HG03064 (cell line): ENCODE measurements around the gene ATF5.
"Not testable (repeated sequence)": the region's sequence is repeated elsewhere in the genome, so short reads cannot be mapped to it uniquely, and the experiment has no call there.

Experiments
- ATAC-seq: cut with Tn5 transposase; IDR thresholded peaks from one replicate; pipeline ENCODE4 v1.9.1; 2021; ENCODE audit warnings: low read depth; ENCODE audit not compliant: unreplicated experiment

ATF5 gene

DNA sequence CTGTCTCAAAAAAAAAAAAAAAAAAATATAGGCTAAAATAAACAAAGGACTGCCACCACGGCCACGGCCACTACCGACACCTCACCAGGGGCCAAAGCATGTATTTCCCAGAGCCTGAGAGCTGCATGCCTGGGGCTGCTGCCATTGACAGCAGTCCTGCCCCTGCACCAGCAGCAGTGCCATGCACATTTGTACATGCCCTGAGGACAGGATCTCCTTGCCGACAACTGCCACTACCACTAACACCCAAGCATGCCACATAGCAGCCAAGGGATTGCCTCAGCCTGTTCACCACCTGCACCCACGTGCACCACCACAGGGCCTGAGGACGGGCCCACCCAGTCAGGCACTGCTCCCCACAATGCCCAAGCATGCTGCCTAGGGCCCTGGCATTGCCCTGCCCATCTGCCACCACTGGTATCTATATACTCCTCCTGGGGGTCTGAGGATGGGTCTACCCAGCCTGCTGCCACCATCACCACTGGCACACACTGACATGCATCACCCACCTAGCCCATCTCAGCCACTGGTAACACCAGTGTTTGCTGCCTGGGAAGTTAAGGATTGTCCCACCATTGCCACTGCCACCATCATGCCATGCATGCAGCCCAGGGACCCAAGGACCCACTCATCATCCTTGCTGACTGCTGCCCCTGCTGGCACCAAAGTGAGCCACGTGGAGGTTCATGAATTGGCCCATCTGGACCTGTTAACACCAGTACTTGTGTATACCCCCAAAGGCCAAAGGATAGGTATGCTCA, 10.9 kb downstream of the ATF5 start:
- no peak for ATAC-seq

DNA sequence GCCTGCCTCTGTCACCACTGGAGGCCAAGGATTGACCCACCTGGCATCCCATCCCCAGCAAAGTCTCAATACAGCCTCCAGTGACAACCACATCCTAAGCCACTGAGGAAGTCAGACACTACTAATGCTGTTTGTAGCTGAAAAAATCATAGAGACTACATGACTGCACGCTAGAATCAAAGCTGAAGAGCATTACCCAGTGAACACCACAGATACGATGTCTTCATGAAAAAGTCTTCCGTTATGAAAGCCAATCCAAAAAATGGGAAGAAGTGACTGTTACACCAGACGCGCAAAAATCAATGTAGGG, 11.4 kb downstream of the ATF5 start:
- ATAC-seq = no peak

DNA sequence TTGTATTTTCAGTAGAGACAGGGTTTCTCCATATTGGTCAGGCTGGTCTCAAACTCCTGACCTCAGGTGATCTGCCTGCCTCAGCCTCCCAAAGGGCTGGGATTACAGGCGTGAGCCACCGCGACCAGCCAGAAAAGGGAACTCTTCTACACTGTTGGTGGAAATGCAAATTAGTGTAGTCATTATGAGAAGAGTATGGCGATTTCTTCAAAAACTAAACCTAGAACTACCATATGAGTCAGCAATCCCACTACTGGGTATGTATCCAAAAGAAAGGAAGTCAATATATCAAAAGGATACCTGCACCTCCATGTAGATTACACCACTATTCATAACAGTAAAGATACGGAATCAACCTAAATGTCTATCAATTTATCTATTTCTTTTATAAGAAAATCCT, 15.6 kb downstream of the ATF5 start:
- ATAC-seq = not testable (repeated sequence)

DNA sequence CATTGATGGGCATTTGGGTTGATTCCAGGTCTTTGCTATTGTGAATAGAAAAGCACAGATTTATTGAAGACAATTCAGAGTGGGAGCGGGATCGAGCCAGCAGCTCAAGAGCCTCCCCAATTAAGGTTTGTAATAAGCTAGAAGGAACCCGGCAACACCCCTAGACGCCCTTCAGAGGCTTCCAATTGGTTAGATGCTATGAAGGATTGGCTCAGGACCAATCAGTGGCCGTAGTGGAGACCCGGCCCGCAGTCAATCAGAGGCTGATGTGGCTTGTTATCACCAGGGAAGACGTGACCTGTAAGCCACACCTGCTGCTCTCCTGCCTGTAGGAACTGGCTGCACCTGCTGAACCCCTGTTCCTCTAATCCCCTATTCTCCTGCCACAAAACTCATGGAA, 17.4 kb downstream of the ATF5 start:
- no peak for ATAC-seq

DNA sequence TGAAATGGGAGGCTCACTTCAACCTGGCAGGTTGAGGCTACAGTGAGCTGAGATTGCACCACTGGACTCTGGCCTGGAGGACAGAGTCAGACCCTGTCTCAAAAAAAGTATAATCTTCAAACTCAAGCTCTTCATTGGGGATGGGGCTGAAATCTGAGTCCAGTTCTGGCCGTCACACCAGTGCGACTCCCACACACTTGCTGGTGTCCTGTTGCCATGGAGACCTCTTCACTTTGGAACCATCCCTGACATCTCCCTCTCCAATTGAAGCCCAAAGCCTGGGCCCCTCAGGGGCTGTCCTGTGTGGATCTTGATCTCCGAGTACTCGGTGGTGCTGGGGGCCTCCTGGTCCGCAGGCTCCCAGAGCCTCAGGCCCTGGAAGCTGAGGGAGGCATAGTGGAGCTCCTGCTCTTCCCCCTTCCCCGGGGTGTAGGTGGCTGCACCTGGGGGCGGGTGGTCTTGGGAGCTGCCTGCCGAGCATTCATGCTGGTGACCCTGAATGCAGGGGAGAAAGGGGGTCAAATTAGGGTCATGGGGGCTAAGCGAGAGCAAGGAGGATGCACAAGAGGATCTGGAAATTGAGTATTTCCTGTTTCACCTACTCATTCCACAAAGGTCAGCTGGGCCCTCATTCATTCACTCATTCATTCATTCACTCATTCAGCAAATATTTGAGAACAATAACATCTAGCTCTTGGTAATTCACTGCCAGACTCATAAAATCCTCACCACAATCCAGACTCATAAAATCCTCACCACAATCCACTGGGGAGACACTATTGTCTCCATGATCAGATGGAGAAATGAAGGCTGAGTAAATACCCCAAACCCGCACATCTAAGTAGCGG, 21.0 kb downstream of the ATF5 start:
- ATAC-seq = no peak

DNA sequence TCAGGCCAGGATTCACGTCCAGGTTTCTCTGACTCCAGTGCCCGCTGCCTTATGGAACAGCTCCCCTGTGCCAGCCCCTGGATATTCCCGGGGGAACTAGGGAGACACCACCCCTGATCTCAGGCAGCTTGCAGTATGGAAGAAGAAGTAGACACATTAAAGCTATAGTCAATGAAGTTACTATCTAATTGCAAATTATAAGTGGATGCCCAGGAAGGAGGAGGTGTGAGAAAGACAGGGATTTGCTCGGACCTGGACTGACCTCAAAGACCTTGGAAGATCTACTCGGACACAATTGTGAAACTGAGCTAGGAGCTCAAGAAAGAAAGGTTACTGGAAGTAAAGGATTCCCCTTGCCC, 21.6 kb downstream of the ATF5 start:
- no peak for ATAC-seq

DNA sequence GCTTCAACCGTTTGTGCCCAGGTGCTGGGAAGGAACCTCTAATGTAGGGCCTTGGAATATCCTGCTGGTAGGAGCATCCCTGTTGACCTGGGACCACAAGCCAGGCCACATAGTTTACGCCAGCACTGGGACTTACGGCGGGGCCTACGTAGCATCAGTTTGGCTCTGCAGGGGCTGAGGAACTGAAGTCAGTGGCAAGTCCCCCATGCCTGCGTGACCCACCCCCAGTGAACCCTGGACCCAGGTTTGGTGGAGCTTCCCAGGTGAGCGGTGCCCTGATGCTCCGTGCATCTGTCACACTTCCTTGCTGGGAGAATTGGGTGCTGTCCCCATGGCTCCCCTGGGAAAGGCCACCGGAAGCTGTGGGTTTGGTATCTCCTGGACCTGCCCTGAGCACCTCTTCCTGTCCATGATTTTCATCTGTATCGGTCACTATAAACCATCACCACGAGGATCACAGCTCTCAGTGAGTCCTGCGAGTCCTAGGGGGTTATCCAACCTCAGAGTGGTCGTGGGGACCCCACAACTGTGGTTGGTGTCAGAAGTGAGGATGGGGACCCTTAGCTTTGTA, 22.0 kb downstream of the ATF5 start:
- no peak for ATAC-seq

DNA sequence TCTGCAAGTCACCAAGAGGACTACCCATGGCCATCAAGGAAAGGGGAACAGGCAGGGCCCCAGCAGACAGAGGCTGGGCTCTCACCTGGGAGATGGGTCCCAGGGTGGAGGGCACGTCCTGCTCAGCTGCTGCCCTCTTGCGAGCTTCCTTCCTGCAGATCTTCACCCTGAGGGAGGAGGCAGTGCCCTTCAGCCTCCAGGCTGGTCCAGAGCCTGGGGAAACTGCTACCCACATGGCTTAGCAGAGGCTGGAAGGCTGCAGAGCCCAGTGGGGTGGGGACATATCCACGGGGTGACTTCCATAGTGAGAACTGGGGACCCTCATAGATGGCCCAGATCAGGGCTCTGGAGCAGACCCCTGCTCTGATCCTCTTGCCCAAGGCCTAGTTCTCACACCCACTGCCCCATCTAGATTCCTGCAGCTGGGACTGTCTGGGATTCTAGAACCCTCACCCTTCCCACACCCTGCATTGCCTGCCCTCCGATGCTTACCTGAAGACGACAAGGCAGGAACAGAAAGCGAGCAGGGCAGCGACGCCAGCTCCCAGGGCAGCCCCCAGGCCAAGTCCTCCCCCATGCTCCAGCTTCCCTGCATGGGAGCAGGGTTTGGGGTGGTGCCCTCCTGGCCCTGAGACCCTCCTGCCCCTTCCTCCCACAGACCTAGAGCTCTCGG, 22.9 kb downstream of the ATF5 start:
- ATAC-seq = no peak

DNA sequence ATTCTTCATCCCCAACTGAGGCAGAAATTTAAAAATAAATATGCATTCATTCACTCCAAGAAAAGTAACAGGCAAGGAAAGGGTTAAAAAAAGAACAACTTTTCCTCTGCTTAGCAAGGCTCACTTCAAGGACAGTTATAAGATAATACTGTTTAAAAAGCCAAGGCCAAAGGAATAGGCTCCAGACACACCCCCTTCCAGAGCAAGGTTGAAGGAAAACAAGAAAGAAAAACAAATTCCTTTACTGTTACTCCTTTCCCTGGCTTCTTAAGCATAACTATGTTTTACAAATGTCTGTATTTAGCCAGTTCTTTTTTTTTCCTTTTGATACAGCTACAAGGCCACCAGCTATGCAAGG, 23.5 kb downstream of the ATF5 start:
- ATAC-seq = no peak

DNA sequence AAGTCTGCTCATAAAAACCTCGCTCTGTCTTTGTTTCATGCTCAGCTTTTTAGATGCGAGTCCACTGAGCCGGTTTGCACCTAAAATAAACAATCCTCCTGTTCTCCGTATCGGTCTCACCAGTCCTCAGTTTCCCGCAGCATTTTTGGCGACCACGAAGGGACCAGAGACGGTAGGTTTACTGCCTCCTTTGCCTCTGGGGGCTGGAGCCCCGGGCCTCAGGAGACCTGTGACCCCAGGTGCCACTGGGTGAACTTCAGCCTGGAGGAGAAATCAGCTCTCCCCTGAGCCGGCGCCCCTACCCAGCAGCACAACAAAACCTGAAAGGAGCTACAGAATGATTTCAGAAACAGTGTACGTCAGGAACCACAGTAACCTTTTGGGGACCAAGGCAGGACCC, 23.9 kb downstream of the ATF5 start:
- ATAC-seq = no peak

DNA sequence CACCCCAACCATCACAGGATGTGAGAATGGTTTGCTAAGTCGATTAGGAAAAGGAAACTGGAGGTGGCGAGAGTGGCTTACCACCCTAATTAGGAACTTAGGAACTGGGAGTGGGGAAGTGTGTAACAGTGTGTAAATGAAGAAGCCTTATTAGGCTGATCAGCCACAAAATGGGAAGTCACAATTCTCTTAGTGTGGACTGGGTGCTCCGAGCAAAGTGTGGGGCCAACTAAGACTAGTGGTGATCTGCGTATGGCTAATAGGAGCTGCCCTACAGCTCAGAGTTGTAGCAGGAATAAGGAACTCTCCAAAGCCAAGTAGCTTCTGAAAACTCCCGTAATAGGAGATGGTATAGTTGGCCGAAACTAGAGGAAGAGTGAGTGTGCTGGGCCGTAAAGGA, 24.4 kb downstream of the ATF5 start:
- ATAC-seq = no peak

DNA sequence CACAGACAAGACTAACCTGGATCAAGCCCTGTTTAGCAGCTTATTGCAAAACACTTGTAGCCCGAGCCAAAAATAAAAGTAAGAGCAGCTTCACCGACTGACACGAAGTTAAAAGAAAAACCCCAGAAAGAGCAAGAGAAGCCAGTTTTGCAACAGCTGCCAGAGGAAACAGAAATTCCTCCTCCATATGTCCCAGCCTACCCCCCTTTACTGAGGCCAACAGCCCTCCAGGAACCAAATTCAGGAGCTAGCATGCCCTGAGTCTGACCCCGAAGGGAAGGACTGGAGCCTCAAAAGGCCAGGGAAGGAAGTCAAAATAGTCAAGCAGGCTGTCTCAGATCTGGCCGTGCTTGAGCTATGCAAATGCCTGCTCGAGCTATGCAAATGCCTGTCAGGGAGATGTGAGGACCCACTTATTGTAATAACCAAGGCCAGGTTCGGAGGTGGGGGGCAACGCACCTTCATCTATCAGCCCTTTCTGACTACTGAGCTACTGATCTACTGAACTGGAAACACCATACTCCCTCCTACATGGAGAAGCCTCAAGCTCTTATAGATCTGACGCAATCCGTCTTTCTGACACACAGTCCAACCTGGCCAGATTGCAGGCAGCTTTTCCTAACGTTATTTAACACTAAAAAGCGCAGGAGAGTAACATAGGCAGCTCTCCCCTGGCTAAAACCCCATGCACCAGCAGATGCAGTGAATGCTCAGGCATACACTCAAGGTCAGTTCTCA, 25.3 kb downstream of the ATF5 start:
- ATAC-seq = no peak

DNA sequence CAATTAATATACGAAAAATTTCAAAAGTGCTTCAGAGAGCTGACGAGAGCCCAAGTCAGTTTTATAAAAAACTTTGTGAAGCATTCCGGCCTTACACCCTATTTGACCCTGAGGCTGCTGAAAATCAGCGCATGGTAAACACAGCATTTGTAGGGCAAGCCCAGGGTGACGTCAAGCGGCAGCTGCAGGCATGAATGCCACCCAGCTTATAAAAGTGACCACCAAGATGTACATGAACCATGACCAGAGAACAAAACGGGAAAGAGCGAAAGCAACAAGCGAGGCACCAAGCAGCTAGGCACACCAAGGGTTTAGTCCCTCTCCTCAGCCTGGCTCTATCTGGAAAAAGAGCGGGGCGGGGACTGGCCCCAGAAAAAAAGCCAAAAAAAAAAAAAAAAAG, 25.9 kb downstream of the ATF5 start:
- no peak for ATAC-seq

DNA sequence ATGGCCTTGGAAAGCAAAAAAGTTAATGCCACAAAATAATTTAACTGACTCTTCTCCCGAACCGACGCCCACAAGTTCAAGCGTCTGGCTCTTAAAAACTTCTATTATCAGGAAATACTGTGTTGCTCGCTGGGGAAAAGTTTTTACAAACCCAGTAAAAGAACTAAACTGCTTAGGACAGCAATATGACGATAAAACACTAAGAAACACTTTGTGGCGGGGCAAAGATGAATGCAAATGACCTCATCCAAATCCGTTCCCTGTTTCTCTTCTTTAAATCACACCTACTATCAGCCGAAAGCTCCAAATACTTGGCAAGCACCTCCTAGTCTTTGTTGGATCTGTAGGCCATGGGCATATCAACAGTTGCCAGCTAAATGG, 27.1 kb downstream of the ATF5 start:
- no peak for ATAC-seq

DNA sequence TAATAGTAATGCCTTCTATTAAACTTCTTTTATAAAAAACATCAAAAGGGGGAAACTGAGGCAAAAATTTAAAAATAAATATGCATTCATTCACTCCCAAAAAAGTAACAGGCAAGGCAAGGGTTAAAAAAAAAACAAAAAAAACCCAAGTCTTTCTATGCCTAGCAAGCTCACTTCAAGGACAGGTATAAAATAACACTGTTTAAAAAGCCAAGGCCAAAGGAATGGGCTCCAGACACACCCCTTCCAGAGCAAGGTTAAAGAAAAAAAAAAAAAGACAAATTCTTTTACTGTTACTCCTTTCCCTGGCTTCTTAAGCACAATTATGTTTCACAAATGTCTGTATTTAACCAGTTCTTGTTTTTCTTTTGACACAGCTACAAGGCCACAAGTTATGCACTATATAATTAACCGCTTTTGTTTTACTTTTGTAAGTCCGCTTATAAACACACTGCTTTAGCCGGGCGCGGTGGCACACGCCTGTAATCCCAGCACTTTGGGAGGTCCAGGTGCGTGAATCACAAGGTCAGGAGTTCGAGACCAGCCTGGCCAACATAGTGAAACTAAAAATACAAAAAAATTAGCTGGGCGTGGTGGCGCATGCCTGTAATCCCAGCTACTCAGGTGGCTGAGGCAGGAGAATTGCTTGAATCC, 28.4 kb downstream of the ATF5 start:
- no peak for ATAC-seq

DNA sequence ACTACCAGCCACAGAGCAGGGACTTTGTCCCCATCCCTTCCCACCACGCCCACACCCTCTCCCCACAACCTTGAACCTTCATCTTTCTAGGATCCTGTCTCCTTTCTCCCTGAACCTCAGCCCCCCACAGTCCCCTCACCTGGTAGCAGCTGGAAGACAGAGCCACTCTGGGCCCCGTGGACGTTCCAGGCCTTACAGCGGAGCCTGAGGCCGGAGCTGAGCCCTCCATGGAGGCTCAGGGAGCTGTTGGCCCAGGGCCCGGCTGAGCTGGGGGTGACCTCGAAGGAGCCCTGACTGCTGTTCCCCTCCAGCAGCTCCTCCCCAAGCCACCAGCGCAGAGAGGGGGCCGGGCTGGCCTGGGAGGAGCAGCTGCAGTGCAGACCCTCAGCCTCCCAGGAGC, 29.1 kb downstream of the ATF5 start:
- ATAC-seq = not testable (repeated sequence)

DNA sequence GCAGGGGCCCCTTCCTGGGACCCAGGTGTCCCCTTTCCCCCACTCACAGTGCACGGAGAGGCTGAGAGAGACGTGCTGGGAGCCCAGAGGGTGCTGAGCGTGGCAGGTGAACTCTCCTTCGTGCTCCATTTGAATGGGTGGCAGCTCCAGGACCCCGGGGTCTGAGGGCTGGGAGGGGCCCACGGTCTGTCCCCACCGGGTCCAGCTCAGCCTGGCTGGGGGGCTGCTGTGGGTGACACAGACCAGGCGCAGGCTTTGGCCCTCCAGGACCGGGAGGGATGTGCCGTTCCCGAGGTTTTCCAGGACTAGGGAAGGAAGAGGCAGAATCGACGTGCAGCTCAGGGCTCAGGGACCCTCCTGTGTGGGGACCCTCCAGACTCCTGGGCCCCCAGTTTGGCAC, 29.6 kb downstream of the ATF5 start:
- ATAC-seq = not testable (repeated sequence)

DNA sequence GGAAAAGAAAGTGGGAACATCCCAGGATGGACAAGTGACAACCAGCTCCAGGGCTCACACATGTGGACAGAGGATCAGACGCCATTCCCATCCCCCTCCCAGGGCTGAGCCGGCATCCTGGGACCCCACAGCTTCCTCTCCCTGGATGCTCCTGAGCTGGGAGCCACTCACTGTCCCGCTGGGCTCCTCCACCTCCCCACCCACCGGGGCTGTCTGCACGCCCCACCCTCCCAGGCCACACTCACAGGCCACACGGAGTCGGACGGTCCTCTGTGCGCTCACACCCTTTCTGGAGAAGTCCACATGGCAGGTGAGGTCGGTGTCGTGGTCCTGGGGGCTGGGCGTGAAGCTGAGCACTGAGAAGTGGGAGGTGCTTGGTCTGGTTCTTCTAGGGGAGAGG, 30.9 kb downstream of the ATF5 start:
- ATAC-seq = not testable (repeated sequence)

DNA sequence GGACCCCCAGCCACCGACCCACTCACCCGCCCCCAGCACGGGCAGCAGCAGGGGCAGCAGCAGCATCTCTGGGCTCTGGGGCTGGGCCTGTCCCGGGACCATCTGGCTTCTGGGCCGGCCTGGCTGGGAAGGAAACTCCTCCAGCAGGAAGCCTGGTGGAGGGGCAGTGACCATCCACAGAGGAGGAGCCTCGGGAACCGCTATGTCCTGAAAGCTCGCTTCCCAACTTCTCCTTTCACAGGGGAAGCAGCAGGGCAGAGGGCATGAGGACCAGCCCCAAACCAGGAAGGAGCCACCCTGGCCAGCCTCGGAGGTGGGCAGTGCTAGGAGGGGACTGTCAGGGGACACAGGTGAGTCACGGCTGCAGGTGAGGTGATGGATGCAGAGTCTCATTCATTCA, 32.0 kb downstream of the ATF5 start, which contains the start of gene SIGLEC11:
TSS of gene SIGLEC11 (minus strand) at position 193 of the 400 bp plus-strand sequence. CDS start at position 102, 91 bp downstream.
- ATAC-seq = not testable (repeated sequence)

DNA sequence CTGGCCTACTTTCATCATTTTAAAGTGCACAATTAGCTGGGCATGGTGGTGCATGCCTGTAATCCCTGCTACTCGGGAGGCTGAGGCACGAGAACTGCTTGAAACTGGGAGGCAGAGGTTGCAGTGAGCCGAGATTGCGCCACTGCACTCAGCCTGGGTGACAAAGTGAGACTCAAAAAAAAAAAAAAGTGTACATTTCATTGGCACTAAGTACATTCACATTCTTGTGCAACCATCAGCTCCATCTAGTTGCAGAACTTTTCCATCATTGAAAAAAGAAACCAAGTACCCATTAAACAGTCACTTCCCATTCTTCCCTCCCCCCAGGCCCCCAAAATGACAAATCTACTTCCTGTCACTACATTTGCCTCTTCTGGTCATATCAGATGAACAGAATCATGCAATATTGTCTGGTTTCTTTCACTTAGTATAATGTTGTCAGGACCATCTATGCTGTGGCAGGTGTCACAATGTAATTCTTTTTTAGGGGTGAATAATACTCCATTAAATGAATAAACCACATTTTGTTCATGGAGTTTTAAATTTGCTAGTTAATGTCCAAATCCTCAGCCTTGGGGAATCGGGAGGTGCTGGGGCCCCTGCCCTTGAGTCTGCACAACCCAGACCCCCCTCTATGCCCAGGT, 39.4 kb downstream of the ATF5 start:
- no peak for ATAC-seq
